Measurements from ENCODE around the gene ZBTB20. TPM values are rescaled to one million over a fixed set of nuclear protein-coding genes. Genes with fewer than 3 reads are reported as not detected.

Gene ZBTB20
- total and polyA plus RNA-seq, 10 of the 15 experiments (the other 5 are each of a cell fraction or from before 2014, with no cell fraction given), result 0.20 to 5.5 (median 2.2) TPM

DNA sequence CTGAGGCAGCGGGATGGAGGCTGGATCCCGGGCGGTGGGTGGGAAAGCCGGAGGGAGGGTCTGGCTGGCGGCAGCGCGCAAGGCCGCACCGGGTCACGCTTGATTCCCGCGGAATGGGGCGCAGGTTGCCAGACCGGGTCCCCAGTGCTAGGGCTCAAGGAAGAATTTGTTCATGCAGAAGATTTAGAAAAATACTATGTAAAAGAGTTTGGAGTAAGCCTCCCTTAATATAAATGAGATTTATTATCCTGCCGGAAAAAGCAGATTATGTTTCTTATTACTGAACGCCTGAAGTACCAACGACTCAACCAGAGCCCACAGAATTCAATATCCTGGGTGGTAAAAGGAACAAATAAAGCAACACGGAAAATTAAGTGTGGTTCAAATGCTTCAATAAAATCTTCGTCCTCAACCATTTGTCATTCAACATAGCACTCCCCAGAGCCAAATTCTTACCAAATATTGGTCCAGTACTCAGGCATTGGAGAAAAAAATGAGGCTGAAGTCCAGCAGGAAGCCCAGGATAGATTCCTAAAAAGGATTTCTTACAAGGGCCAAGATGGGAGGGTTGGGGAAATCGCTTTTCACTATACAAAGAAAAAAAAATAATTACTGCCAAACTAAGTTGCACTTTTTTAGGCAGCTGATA lies 1.2 kb upstream of the ZBTB20 start (continued):
- TF ChIP-seq, protein P1, sequence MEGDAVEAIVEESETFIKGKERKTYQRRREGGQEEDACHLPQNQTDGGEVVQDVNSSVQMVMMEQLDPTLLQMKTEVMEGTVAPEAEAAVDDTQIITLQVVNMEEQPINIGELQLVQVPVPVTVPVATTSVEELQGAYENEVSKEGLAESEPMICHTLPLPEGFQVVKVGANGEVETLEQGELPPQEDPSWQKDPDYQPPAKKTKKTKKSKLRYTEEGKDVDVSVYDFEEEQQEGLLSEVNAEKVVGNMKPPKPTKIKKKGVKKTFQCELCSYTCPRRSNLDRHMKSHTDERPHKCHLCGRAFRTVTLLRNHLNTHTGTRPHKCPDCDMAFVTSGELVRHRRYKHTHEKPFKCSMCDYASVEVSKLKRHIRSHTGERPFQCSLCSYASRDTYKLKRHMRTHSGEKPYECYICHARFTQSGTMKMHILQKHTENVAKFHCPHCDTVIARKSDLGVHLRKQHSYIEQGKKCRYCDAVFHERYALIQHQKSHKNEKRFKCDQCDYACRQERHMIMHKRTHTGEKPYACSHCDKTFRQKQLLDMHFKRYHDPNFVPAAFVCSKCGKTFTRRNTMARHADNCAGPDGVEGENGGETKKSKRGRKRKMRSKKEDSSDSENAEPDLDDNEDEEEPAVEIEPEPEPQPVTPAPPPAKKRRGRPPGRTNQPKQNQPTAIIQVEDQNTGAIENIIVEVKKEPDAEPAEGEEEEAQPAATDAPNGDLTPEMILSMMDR (IDR thresholded peaks at IDR 0.05 in 2 of 3, conservative IDR thresholded peaks at IDR 0.05 in 1 of 3; ENCODE audit: control insufficient read depth in 2 of 3, extremely low read depth in 1 of 3, insufficient read depth in 1 of 3, low read depth in 3 of 3, low read length in 3 of 3), result no peak
- TF ChIP-seq, protein P2, sequence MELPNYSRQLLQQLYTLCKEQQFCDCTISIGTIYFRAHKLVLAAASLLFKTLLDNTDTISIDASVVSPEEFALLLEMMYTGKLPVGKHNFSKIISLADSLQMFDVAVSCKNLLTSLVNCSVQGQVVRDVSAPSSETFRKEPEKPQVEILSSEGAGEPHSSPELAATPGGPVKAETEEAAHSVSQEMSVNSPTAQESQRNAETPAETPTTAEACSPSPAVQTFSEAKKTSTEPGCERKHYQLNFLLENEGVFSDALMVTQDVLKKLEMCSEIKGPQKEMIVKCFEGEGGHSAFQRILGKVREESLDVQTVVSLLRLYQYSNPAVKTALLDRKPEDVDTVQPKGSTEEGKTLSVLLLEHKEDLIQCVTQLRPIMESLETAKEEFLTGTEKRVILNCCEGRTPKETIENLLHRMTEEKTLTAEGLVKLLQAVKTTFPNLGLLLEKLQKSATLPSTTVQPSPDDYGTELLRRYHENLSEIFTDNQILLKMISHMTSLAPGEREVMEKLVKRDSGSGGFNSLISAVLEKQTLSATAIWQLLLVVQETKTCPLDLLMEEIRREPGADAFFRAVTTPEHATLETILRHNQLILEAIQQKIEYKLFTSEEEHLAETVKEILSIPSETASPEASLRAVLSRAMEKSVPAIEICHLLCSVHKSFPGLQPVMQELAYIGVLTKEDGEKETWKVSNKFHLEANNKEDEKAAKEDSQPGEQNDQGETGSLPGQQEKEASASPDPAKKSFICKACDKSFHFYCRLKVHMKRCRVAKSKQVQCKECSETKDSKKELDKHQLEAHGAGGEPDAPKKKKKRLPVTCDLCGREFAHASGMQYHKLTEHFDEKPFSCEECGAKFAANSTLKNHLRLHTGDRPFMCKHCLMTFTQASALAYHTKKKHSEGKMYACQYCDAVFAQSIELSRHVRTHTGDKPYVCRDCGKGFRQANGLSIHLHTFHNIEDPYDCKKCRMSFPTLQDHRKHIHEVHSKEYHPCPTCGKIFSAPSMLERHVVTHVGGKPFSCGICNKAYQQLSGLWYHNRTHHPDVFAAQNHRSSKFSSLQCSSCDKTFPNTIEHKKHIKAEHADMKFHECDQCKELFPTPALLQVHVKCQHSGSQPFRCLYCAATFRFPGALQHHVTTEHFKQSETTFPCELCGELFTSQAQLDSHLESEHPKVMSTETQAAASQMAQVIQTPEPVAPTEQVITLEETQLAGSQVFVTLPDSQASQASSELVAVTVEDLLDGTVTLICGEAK (IDR thresholded peaks at IDR 0.05; ENCODE audit: borderline replicate concordance), result 0 out of 2 replicates have a peak, but pooled peaks have one; percentile 15
- TF ChIP-seq MLLT1 (IDR thresholded peaks at IDR 0.05) (0 out of 2 replicates have a peak, but pooled peaks have one; percentile 32), SPI1 (IDR thresholded peaks at IDR 0.05; ENCODE audit: borderline replicate concordance, insufficient read depth, low read depth, low read length) (no peak), LARP7 (IDR thresholded peaks at IDR 0.05) (peak; percentile 73; the same call in 1 of the 2 replicates), SREBF1 (IDR thresholded peaks at IDR 0.05; ENCODE audit: low read length) (no peak)
- TF ChIP-seq, protein P3, sequence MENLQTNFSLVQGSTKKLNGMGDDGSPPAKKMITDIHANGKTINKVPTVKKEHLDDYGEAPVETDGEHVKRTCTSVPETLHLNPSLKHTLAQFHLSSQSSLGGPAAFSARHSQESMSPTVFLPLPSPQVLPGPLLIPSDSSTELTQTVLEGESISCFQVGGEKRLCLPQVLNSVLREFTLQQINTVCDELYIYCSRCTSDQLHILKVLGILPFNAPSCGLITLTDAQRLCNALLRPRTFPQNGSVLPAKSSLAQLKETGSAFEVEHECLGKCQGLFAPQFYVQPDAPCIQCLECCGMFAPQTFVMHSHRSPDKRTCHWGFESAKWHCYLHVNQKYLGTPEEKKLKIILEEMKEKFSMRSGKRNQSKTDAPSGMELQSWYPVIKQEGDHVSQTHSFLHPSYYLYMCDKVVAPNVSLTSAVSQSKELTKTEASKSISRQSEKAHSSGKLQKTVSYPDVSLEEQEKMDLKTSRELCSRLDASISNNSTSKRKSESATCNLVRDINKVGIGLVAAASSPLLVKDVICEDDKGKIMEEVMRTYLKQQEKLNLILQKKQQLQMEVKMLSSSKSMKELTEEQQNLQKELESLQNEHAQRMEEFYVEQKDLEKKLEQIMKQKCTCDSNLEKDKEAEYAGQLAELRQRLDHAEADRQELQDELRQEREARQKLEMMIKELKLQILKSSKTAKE (IDR thresholded peaks at IDR 0.05; ENCODE audit: low read depth, poor library complexity, severe bottlenecking), result no peak
- TF ChIP-seq, protein P4, sequence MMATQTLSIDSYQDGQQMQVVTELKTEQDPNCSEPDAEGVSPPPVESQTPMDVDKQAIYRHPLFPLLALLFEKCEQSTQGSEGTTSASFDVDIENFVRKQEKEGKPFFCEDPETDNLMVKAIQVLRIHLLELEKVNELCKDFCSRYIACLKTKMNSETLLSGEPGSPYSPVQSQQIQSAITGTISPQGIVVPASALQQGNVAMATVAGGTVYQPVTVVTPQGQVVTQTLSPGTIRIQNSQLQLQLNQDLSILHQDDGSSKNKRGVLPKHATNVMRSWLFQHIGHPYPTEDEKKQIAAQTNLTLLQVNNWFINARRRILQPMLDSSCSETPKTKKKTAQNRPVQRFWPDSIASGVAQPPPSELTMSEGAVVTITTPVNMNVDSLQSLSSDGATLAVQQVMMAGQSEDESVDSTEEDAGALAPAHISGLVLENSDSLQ (IDR thresholded peaks at IDR 0.05), result no peak
